ENCODE data around the gene KLHL34.

DNA sequence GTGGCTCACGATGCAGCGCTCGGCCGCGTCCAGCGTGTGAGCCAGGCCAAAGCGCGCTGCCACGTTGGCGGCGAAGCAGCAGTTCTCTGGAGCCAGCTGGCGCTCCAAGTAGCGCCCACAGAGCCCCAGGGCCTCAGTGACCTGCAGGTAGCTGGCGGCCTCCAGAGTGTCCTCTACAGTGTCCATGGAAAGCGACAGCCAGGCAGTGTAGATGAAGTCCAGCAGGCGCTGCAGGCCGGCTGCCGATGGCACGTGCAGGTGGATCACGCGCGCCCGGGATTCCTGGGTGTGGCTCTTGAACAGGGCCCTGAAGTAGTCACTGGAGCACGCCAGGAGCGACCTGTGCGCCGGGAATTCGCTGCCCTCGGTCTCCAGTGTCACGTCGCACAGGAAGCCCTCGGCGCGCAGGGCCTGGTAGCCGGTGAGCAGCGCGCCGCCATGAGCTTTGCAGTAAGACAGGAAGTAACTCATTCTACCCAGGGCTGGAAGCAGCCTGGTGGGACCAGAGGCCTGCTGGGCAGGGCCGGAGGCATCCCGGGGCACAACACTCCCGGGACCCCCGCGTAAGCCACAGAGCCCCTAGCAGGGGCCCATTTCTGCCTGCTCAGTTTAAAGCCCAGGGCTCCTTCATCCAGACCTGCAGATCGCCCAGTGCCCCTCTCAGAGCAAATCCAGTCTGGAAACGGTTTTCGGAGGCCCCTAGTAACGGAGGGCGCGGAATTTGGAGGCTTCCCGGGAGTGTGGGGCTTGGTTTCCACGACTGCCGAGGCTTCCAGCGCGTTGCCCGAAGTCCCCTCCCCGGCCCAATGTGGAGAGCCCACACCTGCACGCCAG lies 595 bp downstream of the KLHL34 start:
- TF ChIP-seq, protein P1, sequence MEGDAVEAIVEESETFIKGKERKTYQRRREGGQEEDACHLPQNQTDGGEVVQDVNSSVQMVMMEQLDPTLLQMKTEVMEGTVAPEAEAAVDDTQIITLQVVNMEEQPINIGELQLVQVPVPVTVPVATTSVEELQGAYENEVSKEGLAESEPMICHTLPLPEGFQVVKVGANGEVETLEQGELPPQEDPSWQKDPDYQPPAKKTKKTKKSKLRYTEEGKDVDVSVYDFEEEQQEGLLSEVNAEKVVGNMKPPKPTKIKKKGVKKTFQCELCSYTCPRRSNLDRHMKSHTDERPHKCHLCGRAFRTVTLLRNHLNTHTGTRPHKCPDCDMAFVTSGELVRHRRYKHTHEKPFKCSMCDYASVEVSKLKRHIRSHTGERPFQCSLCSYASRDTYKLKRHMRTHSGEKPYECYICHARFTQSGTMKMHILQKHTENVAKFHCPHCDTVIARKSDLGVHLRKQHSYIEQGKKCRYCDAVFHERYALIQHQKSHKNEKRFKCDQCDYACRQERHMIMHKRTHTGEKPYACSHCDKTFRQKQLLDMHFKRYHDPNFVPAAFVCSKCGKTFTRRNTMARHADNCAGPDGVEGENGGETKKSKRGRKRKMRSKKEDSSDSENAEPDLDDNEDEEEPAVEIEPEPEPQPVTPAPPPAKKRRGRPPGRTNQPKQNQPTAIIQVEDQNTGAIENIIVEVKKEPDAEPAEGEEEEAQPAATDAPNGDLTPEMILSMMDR (IDR thresholded peaks at IDR 0.05; ENCODE audit: poor library complexity): no peak
- TF ChIP-seq EZH2 (IDR thresholded peaks at IDR 0.05; ENCODE audit: borderline replicate concordance): no peak

All from hepatocyte (in vitro differentiated cells).